COLO668 (cell line): ENCODE results near the gene ONECUT1.

ENCODE experiments used
- DNase-seq: peaks from one replicate; lab custom pipeline; 2025; ENCODE audit not compliant: unreplicated experiment; lab: John Stamatoyannopoulos, UW

The ONECUT1 gene

DNA sequence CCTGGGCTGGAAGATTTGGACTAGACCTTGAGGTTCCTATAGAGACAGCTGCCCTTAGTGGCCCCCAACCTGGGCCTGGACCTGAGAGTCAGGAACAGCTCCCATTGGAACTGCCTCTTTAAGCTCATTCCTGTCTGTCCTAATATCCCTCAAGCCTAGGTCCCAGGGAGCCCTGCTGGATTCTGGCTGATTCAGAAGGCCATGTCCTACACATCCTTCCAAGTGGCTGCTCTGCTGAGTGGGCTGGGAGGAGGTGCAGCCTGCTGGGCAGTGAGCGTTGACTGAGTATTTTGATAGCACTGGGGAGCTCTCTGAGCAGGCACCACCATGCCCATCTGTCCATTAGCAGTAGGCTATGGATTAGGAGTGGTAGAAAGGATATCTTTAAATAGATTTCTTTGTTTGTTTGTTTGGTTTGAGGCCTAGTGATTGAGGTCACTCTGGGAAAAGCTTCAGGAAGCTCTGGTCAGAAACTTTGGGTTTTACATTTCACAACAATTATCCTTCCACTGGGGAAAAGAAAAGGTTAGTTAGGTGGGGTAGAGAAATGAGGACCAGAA lies 56.4 kb downstream of the ONECUT1 start:
- no peak for DNase-seq

DNA sequence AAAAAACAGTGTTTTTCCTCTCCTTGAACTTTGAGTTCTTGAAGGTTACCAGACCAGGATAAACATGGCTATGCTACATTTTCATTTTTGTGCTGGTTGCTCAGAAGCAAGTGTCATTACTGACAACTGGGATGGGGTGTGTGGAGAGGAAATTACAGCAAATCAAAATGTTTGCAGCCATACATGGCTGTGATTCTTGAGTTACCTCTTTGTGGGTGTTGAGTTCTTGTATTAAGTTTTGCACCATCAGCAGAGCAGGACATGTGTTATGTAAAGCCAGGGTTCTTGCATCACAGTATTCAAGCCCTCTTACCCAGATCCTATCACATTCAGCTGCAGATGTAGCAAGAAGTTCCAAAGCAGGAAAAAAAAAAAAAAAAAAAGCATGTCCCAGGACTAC lies 57.0 kb downstream of the ONECUT1 start:
- DNase-seq, result no peak

DNA sequence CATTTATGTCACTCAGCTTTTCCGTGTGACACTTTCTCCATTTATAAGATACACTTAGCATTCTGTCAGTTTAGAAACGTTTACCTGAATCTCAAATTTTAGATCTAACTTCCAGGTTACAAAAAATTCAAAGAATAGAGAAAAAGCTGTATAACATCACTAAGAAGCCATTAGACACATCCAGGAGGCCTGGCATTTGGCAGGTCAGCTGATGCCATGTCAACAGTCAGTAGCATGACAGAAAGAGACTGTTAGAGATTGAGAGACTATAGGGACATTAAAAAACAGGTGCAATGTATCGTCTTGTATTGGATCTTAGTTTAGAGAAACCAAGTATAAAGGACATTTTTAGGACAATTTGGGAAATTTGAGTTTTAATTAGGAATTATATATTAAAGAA lies 57.6 kb downstream of the ONECUT1 start:
- no peak for DNase-seq

DNA sequence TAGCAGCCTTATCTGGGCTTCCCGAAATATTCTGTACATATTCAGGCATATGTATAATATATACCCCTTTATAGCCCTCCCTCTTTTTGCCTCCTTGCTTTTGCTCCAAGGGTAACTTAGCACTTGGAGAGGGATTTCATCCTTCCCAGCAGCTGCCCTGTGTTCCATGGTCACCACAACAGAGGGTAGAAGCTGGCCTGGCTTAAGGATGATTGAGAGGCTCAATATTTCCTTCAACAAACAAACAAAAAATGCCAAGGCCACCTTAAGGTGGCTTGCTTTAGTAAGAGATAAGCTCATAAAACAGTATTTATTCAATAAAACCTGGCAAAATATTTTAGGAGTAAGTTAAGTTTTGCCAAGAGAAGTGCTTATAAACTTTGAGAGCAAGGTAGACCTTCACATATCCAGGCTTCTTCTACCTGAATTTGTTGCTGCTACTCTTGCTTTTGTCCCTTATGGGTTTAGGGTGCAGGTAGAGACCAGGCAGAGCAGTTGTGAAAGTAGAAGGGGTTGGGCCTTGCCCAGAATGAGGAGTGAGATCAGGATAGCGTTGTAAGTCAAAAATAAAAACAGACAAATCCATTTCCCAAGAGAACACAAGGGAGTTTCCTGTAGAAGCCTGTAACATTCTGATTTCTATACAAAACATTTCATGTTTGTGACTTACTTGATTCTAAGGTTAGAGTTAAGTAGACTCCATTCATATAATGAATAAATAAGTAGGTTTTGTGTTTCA lies 58.2 kb downstream of the ONECUT1 start:
- DNase-seq, result no peak

GRCh38 chr15:52731004-52731403 lies 59.1 kb downstream of the ONECUT1 start:
- DNase-seq, result no peak

DNA sequence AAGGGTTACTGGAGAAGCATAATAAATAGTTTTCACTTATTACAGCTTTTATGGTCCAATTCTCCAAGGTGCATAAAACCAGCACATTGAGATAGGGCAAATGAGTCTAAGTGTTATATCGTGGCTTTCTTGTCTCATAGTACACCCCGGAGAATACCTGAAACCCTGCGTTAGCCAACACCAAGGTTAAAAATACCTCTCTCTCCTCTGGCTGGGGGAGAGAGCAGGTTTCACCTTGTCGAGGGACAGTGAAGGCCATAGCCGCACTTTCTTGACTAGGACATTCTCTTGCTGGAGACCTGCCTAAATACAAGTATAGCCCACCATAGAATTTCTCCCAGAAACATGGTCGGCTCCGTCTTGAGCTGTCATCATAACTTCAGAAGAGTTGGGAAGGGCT lies 59.5 kb downstream of the ONECUT1 start:
- DNase-seq, result no peak

- DNase-seq, result no peak
These were observed 60.0 kb downstream of the ONECUT1 start for GRCh38 chr15:52730173-52730572.

DNA sequence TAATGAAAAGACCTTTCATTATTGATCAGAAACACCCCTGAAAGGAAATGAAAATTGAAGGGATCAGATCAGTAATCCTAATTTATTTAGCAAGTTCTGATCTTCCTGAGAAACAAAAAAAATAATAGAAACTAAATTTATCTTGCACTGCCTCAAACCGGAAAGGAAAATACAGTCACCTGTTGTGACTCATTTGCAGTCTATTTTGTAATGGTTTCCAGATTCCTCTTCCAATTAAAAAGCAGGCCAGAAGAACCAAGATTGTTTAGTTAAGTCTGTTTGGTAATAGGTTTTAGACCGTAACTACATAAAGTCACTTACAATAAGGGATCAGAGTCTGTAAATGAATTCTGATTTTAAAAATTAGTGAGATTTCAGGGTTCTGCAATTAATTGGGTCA lies 61.2 kb downstream of the ONECUT1 start:
- no peak for DNase-seq

DNA sequence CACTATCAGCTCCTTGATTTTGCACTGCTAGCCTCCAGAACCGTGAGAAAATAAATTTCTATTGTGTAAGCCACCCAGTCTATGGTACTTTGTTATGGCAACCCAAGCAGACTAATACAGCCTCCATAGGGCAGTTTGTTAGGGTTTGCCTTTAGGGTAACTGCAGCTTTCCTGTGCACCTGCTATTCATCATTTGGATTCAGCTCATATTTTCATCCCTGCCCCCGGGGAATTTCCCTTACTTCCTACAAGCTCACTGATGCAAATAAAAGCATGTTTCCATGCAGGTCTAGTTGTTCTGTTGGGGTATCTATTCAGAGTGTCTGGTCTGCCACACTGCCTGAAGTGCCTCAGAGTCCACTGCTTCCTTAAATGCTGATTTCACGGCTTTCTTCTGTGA lies 62.3 kb downstream of the ONECUT1 start:
- DNase-seq, result peak; percentile 17

GRCh38 chr15:52726195-52726594 lies 63.9 kb downstream of the ONECUT1 start:
- DNase-seq, result no peak

DNA sequence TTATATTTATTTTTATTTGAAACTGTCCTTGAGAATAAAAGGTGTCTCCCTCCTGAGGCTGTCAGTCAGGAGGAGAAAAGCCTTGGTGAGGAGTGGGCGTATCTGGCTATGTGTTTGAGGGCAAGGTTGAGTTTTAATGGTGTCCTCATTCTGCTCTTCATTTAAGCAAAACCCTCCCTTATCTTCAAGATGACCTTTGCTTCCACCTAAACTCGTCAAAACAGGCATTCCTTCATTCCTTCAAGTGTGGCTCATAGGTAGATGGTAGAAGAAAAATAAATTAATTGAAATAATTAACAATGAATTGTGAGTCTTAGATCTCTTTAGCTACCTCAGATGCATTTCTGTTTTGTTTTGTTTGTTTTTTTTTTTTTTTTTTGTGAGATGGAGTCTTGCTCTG lies 71.6 kb downstream of the ONECUT1 start:
- no peak for DNase-seq

GRCh38 chr15:52717924-52718323 lies 72.2 kb downstream of the ONECUT1 start:
- no peak for DNase-seq

GRCh38 chr15:52717481-52717880 lies 72.7 kb downstream of the ONECUT1 start:
- no peak for DNase-seq

DNA sequence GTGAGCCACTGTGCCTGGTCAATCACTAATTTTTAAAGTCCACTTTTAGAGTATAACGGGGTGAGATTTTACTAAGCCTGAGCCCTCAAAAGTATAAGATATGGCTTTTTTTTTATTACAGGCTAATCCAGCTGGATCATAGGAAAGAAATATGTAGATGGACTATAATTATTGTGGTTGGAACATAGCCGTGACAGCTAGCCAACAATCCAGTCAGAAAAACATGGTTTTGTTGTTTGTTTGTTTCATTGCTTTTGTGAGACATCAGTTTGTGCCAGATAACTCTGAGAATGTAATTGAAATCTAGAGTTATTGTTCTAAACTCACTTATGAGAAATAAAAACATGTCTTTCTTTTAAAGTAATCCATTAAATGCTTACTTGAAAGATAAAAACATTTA lies 73.6 kb downstream of the ONECUT1 start:
- no peak for DNase-seq

DNA sequence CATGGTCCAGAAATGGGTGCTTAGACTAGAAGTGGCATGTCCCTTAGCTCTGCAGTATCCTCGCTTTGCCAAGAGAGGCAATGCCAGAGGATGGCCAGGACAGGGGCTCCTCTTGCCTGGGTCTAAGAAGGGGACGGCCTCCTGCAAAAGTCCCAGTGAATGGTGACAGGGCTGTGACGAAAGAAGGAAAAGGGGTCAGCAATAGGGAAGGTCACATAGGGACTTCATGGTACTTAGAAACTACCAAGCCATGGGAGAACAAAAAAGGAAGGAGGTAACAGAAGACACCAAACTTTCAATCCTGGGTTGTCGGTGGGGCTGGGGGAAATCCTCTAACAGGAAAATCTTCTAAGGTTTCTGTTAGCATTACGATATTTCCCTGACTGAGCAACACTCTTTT lies 74.7 kb downstream of the ONECUT1 start:
- no peak for DNase-seq

DNA sequence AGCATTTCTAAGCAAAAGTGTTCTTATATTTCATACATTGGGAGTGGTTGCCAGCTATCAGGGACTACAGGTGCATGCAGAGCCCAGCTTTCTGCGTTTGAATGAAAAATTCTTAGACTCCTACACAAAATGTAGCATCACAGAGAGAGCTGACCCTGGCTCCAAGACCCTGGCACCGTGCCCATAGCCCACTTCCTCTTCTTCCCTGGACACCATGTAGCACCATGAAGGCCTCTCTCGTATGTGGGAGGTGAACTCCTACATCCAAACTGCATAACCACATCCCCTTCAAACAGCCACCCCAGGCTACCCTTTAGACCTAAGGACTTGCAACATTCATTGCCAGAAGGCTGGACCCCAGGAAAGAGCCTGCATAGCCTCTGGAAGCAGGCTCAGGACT lies 75.2 kb downstream of the ONECUT1 start:
- no peak for DNase-seq

DNA sequence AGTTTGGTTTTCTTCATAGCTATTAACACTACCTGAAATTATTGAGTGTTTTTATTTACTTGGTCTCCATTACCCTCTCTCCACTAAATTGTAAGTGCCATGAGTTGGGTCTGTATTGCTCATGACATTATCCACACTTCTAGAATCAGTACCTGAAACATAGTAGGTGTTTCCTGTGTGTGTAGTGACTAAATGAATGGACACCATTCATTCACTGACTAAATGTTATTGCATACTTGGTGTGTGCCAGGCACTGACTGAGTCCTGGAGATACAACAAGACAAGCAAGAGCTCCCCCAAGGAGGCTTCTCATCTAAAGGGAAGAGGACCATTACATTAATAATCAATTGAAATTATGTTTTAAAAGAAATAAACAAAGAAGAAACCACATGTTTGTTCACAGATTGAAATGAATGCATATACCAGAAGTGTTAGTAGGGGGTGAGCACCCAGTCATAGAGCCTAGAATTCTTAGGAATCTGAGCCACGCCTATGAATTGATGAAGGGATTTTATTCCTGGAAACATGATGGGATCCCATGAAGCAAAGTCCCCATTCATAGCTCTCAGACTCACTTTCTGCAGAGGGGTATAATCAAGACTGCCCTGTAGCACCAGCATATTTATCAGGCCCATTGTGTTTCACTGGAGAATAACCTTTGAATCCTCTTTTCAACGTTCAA lies 79.3 kb downstream of the ONECUT1 start:
- no peak for DNase-seq

DNA sequence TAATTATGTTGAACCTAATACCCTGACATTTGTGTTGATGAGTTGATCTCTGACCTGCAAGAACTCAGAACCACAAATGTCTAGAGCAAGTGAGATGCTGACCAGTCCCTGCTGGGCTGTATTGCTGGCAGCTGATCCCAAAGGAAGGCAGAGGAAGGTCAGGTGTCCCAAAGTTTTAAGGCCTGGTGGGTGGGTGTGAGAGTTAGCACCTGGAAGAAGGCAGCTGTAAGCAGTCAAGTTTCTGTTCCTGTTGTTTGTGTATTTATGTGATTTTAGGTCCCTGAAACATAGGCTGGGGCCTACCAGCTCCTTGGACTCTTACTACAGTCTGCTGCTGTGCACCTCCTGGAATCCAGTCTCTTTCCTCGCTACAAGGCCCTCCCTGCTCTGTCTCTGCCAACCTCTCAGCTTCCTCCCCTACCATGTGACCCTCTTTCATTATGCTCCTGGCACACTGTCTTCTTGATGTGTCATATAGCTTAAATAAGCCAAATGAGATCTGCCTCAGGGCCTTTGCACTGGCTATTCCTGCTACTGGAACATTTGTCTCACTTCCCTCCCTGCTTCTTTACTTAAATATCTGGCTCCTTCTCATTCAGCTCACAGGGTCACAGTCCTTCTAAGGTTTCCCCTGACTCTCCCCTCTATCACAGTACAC lies 80.0 kb downstream of the ONECUT1 start:
- no peak for DNase-seq

DNA sequence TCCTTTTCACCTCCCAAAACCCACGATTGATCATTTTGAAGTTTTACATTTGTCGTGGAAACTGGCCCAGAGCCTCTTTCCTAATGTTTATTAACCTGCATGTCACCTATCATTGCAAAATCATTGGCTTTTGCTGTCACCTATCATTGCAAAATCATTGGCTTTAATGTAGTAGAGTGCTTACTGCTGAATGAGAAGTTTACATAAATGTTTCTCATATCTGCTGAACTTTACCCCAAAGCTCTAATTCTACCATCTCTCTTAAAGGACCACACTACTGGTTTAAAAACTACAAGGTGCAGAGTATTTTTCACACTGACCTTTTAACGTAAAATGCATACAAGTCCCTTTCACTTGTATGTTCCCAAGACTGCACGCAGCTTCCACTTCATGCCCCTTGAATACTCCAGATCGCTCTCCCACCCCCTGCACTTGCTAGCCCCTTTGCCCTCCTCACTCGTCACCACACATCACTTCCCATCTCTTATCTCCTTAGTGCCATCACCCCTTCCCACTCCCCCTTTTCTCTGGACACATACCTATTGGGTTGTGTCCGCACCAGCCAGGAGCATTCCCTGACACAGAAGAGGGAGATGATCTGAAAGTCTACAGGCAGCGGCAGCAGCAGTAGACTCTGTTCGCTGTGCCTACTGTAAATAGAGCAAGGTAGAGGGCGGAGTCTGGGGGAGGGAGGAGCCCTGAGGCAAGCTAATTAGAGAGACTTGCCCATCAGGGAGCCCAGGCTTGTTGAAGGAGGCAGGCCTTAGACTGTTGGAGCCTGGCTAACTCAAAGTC lies 80.8 kb downstream of the ONECUT1 start:
- no peak for DNase-seq
